Measurements from ENCODE around the gene LSM5.
A peak's percentile ranks its signal among the peaks of the same experiment; 100 is the strongest.

The LSM5 gene

GRCh38 chr7:32490127-32490796 is at the start of gene LSM5:
LSM5 (minus strand) TSS chr7:32490380; CDS start chr7:32490365, 15 bp downstream.
- DNase-seq: peak; percentile 98

- no peak for DNase-seq
These were observed 49.2 kb upstream of the LSM5 start for GRCh38 chr7:32539366-32539765.

- DNase-seq: no peak
These were observed 47.6 kb upstream of the LSM5 start for GRCh38 chr7:32537760-32538159.

- no peak for DNase-seq
These were observed 46.4 kb upstream of the LSM5 start for GRCh38 chr7:32536585-32536984.

GRCh38 chr7:32536016-32536415 is 45.8 kb upstream of the LSM5 start:
- no peak for DNase-seq

GRCh38 chr7:32535162-32535702 is 45.1 kb upstream of the LSM5 start:
- no peak for DNase-seq

GRCh38 chr7:32533276-32534029 is 43.3 kb upstream of the LSM5 start:
- no peak for DNase-seq

- DNase-seq: no peak
These were observed 42.5 kb upstream of the LSM5 start for GRCh38 chr7:32532716-32533115.

- no peak for DNase-seq
These were observed 41.9 kb upstream of the LSM5 start for GRCh38 chr7:32532086-32532485.

GRCh38 chr7:32531402-32531801 is 41.2 kb upstream of the LSM5 start:
- DNase-seq: no peak

- no peak for DNase-seq
These were observed 35.7 kb upstream of the LSM5 start for GRCh38 chr7:32525839-32526238.

- no peak for DNase-seq
These were observed 34.5 kb upstream of the LSM5 start for GRCh38 chr7:32524631-32525030.

GRCh38 chr7:32522746-32523530 is 32.8 kb upstream of the LSM5 start:
- DNase-seq: no peak

- no peak for DNase-seq
These were observed 29.6 kb upstream of the LSM5 start for GRCh38 chr7:32519763-32520162.

GRCh38 chr7:32518534-32519140 is 28.5 kb upstream of the LSM5 start:
- DNase-seq: peak; percentile 31

GRCh38 chr7:32516551-32517100 is 26.4 kb upstream of the LSM5 start:
- no peak for DNase-seq

- peak; percentile 4 for DNase-seq
These were observed 25.8 kb upstream of the LSM5 start for GRCh38 chr7:32515890-32516550.

GRCh38 chr7:32513210-32513609 is 23.0 kb upstream of the LSM5 start:
- DNase-seq: no peak

- no peak for DNase-seq
These were observed 21.6 kb upstream of the LSM5 start for GRCh38 chr7:32511791-32512190.

- no peak for DNase-seq
These were observed 17.2 kb upstream of the LSM5 start for GRCh38 chr7:32507414-32507813.

GRCh38 chr7:32506266-32507054 is 16.3 kb upstream of the LSM5 start:
- DNase-seq: no peak
